Chondrocyte (in vitro differentiated cells): Measurements from ENCODE around the gene RWDD2A. TPM values are rescaled to one million over a fixed set of nuclear protein-coding genes. Genes with fewer than 3 reads are reported as not detected.
A peak's percentile ranks its signal among the peaks of the same experiment; 100 is the strongest.

Experiments
- DNase-seq: peaks from one replicate; pipeline ENCODE4 v3.0.0; 2021; ENCODE audit warnings: mixed read lengths, low spot score
- H3K27ac Mint-ChIP-seq: one replicate; pipeline ENCODE4 v1.8.0; 2021; ENCODE audit warnings: mild to moderate bottlenecking, moderate library complexity, mixed read lengths; ENCODE audit not compliant: unreplicated experiment
- H3K27me3 Mint-ChIP-seq: 2 replicates; pipeline ENCODE4 v1.8.0; 2021; ENCODE audit warnings: low read depth, mixed read lengths
- H3K36me3 Mint-ChIP-seq: 2 replicates; pipeline ENCODE4 v1.8.0; 2021; ENCODE audit warnings: low read depth, mixed read lengths
- H3K4me1 Mint-ChIP-seq: 2 replicates; pipeline ENCODE4 v1.8.0; 2021; ENCODE audit warnings: low read depth, mild to moderate bottlenecking, mixed read lengths
- H3K4me3 Mint-ChIP-seq: one replicate; pipeline ENCODE4 v1.8.0; 2021; ENCODE audit warnings: mild to moderate bottlenecking, moderate library complexity, mixed read lengths; ENCODE audit not compliant: unreplicated experiment
- H3K9me3 Mint-ChIP-seq: 2 replicates; pipeline ENCODE4 v1.8.0; 2021; ENCODE audit warnings: low read depth, mixed read lengths
- CTCF ChIP-seq: fragments of 200-600 bp; sonication (generic); IDR thresholded peaks from 2 replicates; pipeline ENCODE4 v1.5.0; 2021; ENCODE audit warnings: antibody characterized with exemption, mild to moderate bottlenecking, moderate library complexity
- total RNA-seq: library from RNA; stranded (reverse); gene quantifications from 3 replicates; pipeline ENCODE4 v1.2.1, GENCODE V29; 2021

RWDD2A gene
- total RNA-seq, 1 donor from 2014 or later = 6.5 TPM

GRCh38 chr6:83226517-83226916, 33.4 kb downstream of the RWDD2A start:
- Mint-ChIP-seq H3K27me3 (no peaks in the 10 kb centered on the region), H3K9me3 (no peaks in the 10 kb centered on the region), H3K4me3 (no peak overlapping the region), H3K36me3 (peaks cover 11% of the 10 kb centered on the region), H3K27ac (peak overlapping the region; percentile 49), H3K4me1 (peaks cover 43% of the 10 kb centered on the region)
- DNase-seq = no peak
- no peak for TF ChIP-seq CTCF

- H3K4me1 Mint-ChIP-seq = peaks cover 28% of the 10 kb centered on the region
- no peak for DNase-seq
- no peaks in the 10 kb centered on the region for H3K9me3 Mint-ChIP-seq
- no peak for TF ChIP-seq CTCF
- peak overlapping the region; percentile 82 for H3K27ac Mint-ChIP-seq
- H3K36me3 Mint-ChIP-seq = peaks cover 10% of the 10 kb centered on the region
- H3K4me3 Mint-ChIP-seq = no peak overlapping the region
- no peaks in the 10 kb centered on the region for H3K27me3 Mint-ChIP-seq
These were observed 38.0 kb downstream of the RWDD2A start for GRCh38 chr6:83231146-83231545.

GRCh38 chr6:83247471-83247870, 54.3 kb downstream of the RWDD2A start:
- Mint-ChIP-seq H3K27me3 (no peaks in the 10 kb centered on the region), H3K9me3 (peaks cover 6% of the 10 kb centered on the region), H3K36me3 (peaks cover 22% of the 10 kb centered on the region), H3K27ac (no peak overlapping the region), H3K4me1 (peaks cover 21% of the 10 kb centered on the region), H3K4me3 (no peak overlapping the region)
- DNase-seq = no peak
- no peak for TF ChIP-seq CTCF

Other genes starting within 250 kb of the RWDD2A start
- gene UBE3D, start 127.5 kb upstream of the RWDD2A start, total RNA-seq = 2.5 to 3.4 TPM (median 3.0 TPM) in 3 replicates
- gene DOP1A, start 125.7 kb upstream of the RWDD2A start, total RNA-seq = 17.8 to 25.1 TPM (median 19.0 TPM) in 3 replicates
- gene PGM3, start 92 bp upstream of the RWDD2A start, total RNA-seq = 130 to 159 TPM (median 135 TPM) in 3 replicates
- gene ME1, start 237.7 kb downstream of the RWDD2A start, total RNA-seq = 64.6 to 88.7 TPM (median 83.6 TPM) in 3 replicates